IMR-90 (cell line): ENCODE measurements around the gene MAPRE3. TPM values are rescaled to one million over a fixed set of nuclear protein-coding genes. Genes with fewer than 3 reads are reported as not detected.
"Not testable (repeated sequence)": the region's sequence is repeated elsewhere in the genome, so short reads cannot be mapped to it uniquely, and the experiment has no call there.

Source experiments
- ATAC-seq: fragments of 200-7000 bp; cut with Tn5 transposase; 2 replicates; pipeline ENCODE4 v1.9.1; 2020; ENCODE audit warnings: low read depth, mild to moderate bottlenecking, moderate library complexity
- BruUV-seq: library from RNA; stranded (reverse); fragments of 400-500 nt; replicated peaks from 2 replicates; lab custom pipeline; 2021; lab: Mats Ljungman, UMichigan
- CTCF ChIA-PET: fragments of 300-600 bp; formaldehyde crosslinking; extraction: SDS; loops from one replicate; lab custom pipeline; 2021; ENCODE audit warnings: antibody characterized with exemption; lab: Yijun Ruan, JAX
- POLR2A ChIA-PET: fragments of 300-600 bp; sonication (Branson Sonifier 250); formaldehyde crosslinking; loops from one replicate; lab custom pipeline; 2022; ENCODE audit warnings: antibody characterized with exemption; ENCODE audit not compliant: unreplicated experiment; lab: Charles Lee
- DNase-seq: peaks from one replicate; pipeline ENCODE4 v3.0.0; 2013
- H2AFZ ChIP-seq: replicated peaks from 2 replicates; pipeline ENCODE3; 2013; ENCODE audit warnings: low read length, mild to moderate bottlenecking; ENCODE audit not compliant: poor library complexity
- H2AK5ac ChIP-seq: 2 replicates; pipeline ENCODE4 v1.6.1; 2013; ENCODE audit warnings: low read depth, low read length, inconsistent platforms
- H2AK9ac ChIP-seq: replicated peaks from 2 replicates; pipeline ENCODE3; 2013; ENCODE audit warnings: mild to moderate bottlenecking, low read depth, low read length, moderate library complexity; ENCODE audit not compliant: poor library complexity
- H2BK120ac ChIP-seq: 2 replicates; pipeline ENCODE4 v1.6.1; 2013; ENCODE audit warnings: low read depth, low read length, inconsistent platforms
- H2BK15ac ChIP-seq: 3 replicates; pipeline ENCODE4 v1.6.1; 2013; ENCODE audit warnings: low read depth, low read length, inconsistent platforms
- H2BK20ac ChIP-seq: 2 replicates; pipeline ENCODE4 v1.6.1; 2013; ENCODE audit warnings: low read depth, mild to moderate bottlenecking, inconsistent platforms, low read length, moderate library complexity
- H2BK5ac ChIP-seq: 2 replicates; pipeline ENCODE4 v1.6.1; 2013; ENCODE audit warnings: mild to moderate bottlenecking, low read depth, low read length, inconsistent platforms; ENCODE audit not compliant: poor library complexity, severe bottlenecking
- H3K14ac ChIP-seq: replicated peaks from 2 replicates; pipeline ENCODE4 v1.6.1; 2013; ENCODE audit warnings: low read depth, low read length, inconsistent platforms
- H3K18ac ChIP-seq: 2 replicates; pipeline ENCODE4 v1.6.1; 2013; ENCODE audit warnings: low read depth, low read length, control low read depth
- H3K23ac ChIP-seq: 2 replicates; pipeline ENCODE4 v1.6.1; 2013; ENCODE audit warnings: low read depth, low read length, inconsistent platforms
- H3K27ac ChIP-seq: 2 replicates; pipeline ENCODE4 v1.5.1; 2013; ENCODE audit warnings: mild to moderate bottlenecking, control low read depth, low read length; ENCODE audit not compliant: insufficient read depth
- H3K27me3 ChIP-seq: 2 replicates; pipeline ENCODE4 v1.6.1; 2013; ENCODE audit warnings: low read length; ENCODE audit not compliant: control insufficient read depth, insufficient read depth
- H3K36me3 ChIP-seq: 2 replicates; pipeline ENCODE4 v1.6.1; 2013; ENCODE audit warnings: low read length, mixed read lengths; ENCODE audit not compliant: control insufficient read depth, insufficient read depth
- H3K4ac ChIP-seq: 2 replicates; pipeline ENCODE4 v1.6.1; 2013; ENCODE audit warnings: low read depth, low read length, inconsistent platforms
- H3K4me1 ChIP-seq: 2 replicates; pipeline ENCODE4 v1.6.1; 2013; ENCODE audit warnings: low read length, mixed read lengths; ENCODE audit not compliant: control insufficient read depth, insufficient read depth
- H3K4me2 ChIP-seq: 2 replicates; pipeline ENCODE4 v1.6.1; 2013; ENCODE audit warnings: low read depth, mild to moderate bottlenecking, control low read depth, low read length, moderate library complexity
- H3K4me3 ChIP-seq: 2 replicates; pipeline ENCODE4 v1.5.1; 2013; ENCODE audit warnings: low read depth, mild to moderate bottlenecking, control low read depth, low read length, moderate library complexity; ENCODE audit not compliant: insufficient read depth
- H3K56ac ChIP-seq: 2 replicates; pipeline ENCODE4 v1.6.1; 2013; ENCODE audit warnings: low read length, inconsistent platforms; ENCODE audit not compliant: insufficient read depth; ENCODE audit errors: extremely low read depth
- H3K79me1 ChIP-seq, 2 experiments: 2 replicates each; pipeline ENCODE4 v1.6.1; 2013; ENCODE audit warnings: low read length in 2 of 2, inconsistent platforms in 1 of 2, low read depth in 1 of 2
- H3K9ac ChIP-seq: 2 replicates; pipeline ENCODE4 v1.6.1; 2013; ENCODE audit warnings: low read depth, low read length, control low read depth
- H3K9me1 ChIP-seq: 2 replicates; pipeline ENCODE4 v1.6.1; 2013; ENCODE audit warnings: low read length, inconsistent platforms; ENCODE audit not compliant: insufficient read depth
- H3K9me3 ChIP-seq: 2 replicates; pipeline ENCODE4 v1.6.1; 2013; ENCODE audit warnings: low read length; ENCODE audit not compliant: control insufficient read depth, insufficient read depth
- H4K20me1 ChIP-seq: 2 replicates; pipeline ENCODE4 v1.6.1; 2013; ENCODE audit warnings: low read length, inconsistent platforms; ENCODE audit not compliant: insufficient read depth
- H4K5ac ChIP-seq: 2 replicates; pipeline ENCODE4 v1.6.1; 2013; ENCODE audit warnings: mild to moderate bottlenecking, low read depth, low read length, control low read depth
- H4K8ac ChIP-seq, 2 experiments: 2 replicates each; pipeline ENCODE4 v1.6.1; 2013; ENCODE audit warnings: low read depth in 2 of 2, low read length in 2 of 2, control low read depth in 1 of 2, inconsistent platforms in 1 of 2
- H4K91ac ChIP-seq: 2 replicates; pipeline ENCODE4 v1.6.1; 2013; ENCODE audit warnings: low read depth, low read length, inconsistent platforms; ENCODE audit not compliant: insufficient read depth
- WGBS, 2 experiments: methylation state at CpG; one replicate each; pipeline versions ENCODE4 v1.1.5 to v1.1.7; 2013; ENCODE audit warnings: missing lambda C conversion rate in 2 of 2; ENCODE audit not compliant: insufficient read length in 1 of 2; ENCODE audit errors: extremely low coverage in 2 of 2; 5-methylcytosine and 5-hydroxymethylcytosine counted together
- dilution Hi-C: fragments of 300-500 bp; cut with HindIII; formaldehyde crosslinking; loops from one replicate; pipeline ENCODE4 v1.14.3; 2018; ENCODE audit warnings: low sequenced_read_pairs; ENCODE audit not compliant: unreplicated experiment
- in situ Hi-C: fragments of 300-500 bp; cut with MboI; formaldehyde crosslinking; loops from 3 replicates; pipeline ENCODE4 v1.14.3; 2019; ENCODE audit warnings: low sequenced_read_pairs, inconsistent platforms, mixed read lengths
- intact Hi-C: fragments of 100-400 bp; cut with micrococcal nuclease; formaldehyde crosslinking; loops from 2 replicates; pipeline ENCODE4 v1.10.0; 2022
- polyA plus RNA-seq, 3 experiments: library from polyadenylated mRNA; depleted of rRNA; stranded (reverse); fragments of >200 nt; gene quantifications; 2 replicates each; pipeline ENCODE4 v1.2.3, GENCODE V29; 2012; ENCODE audit warnings: low replicate concordance in 1 of 3
- total RNA-seq: library from RNA; depleted of rRNA; stranded (reverse); fragments of >200 nt; gene quantifications from 2 replicates; pipeline ENCODE4 v1.2.3, GENCODE V29; 2012

The MAPRE3 gene
- total and polyA plus RNA-seq, 2 of the 4 experiments (the other 2 are of a cell fraction), result 1.8 to 20.3 TPM

- H3K4me2 ChIP-seq, DNase-seq, H2BK120ac ChIP-seq, H3K56ac ChIP-seq, in situ Hi-C loops, H3K23ac ChIP-seq, H3K27ac ChIP-seq, H4K8ac ChIP-seq, H2AFZ ChIP-seq, H4K20me1 ChIP-seq, H3K79me1 ChIP-seq, H4K5ac ChIP-seq, BruUV-seq, H4K91ac ChIP-seq, H2BK20ac ChIP-seq, H3K9me1 ChIP-seq, H2AK9ac ChIP-seq, H2BK15ac ChIP-seq, H3K9me3 ChIP-seq, ATAC-seq, H2AK5ac ChIP-seq, H3K18ac ChIP-seq, H3K14ac ChIP-seq, intact Hi-C loops, H3K36me3 ChIP-seq, H3K9ac ChIP-seq, H3K4me3 ChIP-seq, H3K4me1 ChIP-seq, H3K4ac ChIP-seq, dilution Hi-C loops, H2BK5ac ChIP-seq: not testable (repeated sequence)
- ChIA-PET POLR2A (interaction anchor here (0.7 kb wide), 1 partner anchor 642 kb away, joined by 3 read pairs; no protein-coding TSS in a partner anchor), CTCF (interaction anchor here (0.8 to 0.9 kb wide), 3 partner anchors 13 to 77 kb away, joined by 3 to 5 read pairs (median 3); no protein-coding TSS in a partner anchor)
- H3K27me3 ChIP-seq, result peaks cover 32% of the 10 kb centered on the region
- no CpG with 5 or more reads among the region's 1 CpG for WGBS, 2 experiments
These were observed 47.3 kb upstream of the MAPRE3 start for GRCh38 chr2:26923189-26923466.
